GM12801 (cell line): ENCODE measurements around the gene MECR.

Experiments
- CTCF ChIP-seq: IDR thresholded peaks from one replicate; pipeline ENCODE4 v1.5.1; 2011; ENCODE audit warnings: control low read depth; ENCODE audit not compliant: insufficient read length; ENCODE audit errors: extremely low read depth

MECR gene

GRCh38 chr1:29237852-29238619 is 7.3 kb upstream of the MECR start:
- TF ChIP-seq CTCF, result no peak

GRCh38 chr1:29237129-29237821 is 6.5 kb upstream of the MECR start:
- no peak for TF ChIP-seq CTCF

- TF ChIP-seq CTCF, result no peak
Observed at GRCh38 chr1:29236712-29237128, 6.0 kb upstream of the MECR start.

- no peak for TF ChIP-seq CTCF
Observed at GRCh38 chr1:29235955-29236711, 5.4 kb upstream of the MECR start, which contains the start of gene PTPRU. Gene PTPRU (plus strand): TSS chr1:29236522. CDS start chr1:29236645, 123 bp downstream.

GRCh38 chr1:29234471-29234870 is 3.7 kb upstream of the MECR start:
- no peak for TF ChIP-seq CTCF

- TF ChIP-seq CTCF, result no peak
Observed at GRCh38 chr1:29233693-29234092, 3.0 kb upstream of the MECR start.

GRCh38 chr1:29232387-29232786 is 1.7 kb upstream of the MECR start:
- TF ChIP-seq CTCF, result no peak
